Measurements from ENCODE around the gene ASCC3. TPM values are rescaled to one million over a fixed set of nuclear protein-coding genes. Genes with fewer than 3 reads are reported as not detected.

Gene ASCC3
- total and polyA plus RNA-seq, 2 donors, result 14.5 to 32.6 TPM

- DNase-seq (ENCODE audit: low read depth in 6 of 9, low spot score in 9 of 9), result no peak
- H3K36me3 ChIP-seq (ENCODE audit: control insufficient read depth in 2 of 2, insufficient read depth in 2 of 2, low read length in 1 of 2), result no peaks in the 10 kb centered on the region
- H3K27me3 ChIP-seq (ENCODE audit: control insufficient read depth in 2 of 2, insufficient read depth in 1 of 2, low read length in 1 of 2), result no peaks in the 10 kb centered on the region
- H3K27ac ChIP-seq (ENCODE audit: low read depth in 1 of 2, low read length in 1 of 2), result no peak overlapping the region
- H3K9me3 ChIP-seq (ENCODE audit: control insufficient read depth in 2 of 2, insufficient read depth in 1 of 2, low read length in 1 of 2), result no peaks in the 10 kb centered on the region
- H3K4me3 ChIP-seq (ENCODE audit: low read length in 2 of 2), result no peak overlapping the region
- no peaks in the 10 kb centered on the region for H3K4me1 ChIP-seq (ENCODE audit: control insufficient read depth in 2 of 2, insufficient read depth in 2 of 2, low read length in 2 of 2)
- WGBS, result 97% methylated on average over 1 of the region's 1 CpG
Observed at GRCh38 chr6:100678027-100678426, 203.1 kb downstream of the ASCC3 start.

GRCh38 chr6:100677240-100677639 is 203.9 kb downstream of the ASCC3 start:
- Histone ChIP-seq H3K27me3 (ENCODE audit: control insufficient read depth in 2 of 2, insufficient read depth in 1 of 2, low read length in 1 of 2) (no peaks in the 10 kb centered on the region), H3K36me3 (ENCODE audit: control insufficient read depth in 2 of 2, insufficient read depth in 2 of 2, low read length in 1 of 2) (no peaks in the 10 kb centered on the region), H3K27ac (ENCODE audit: low read depth in 1 of 2, low read length in 1 of 2) (no peak overlapping the region), H3K4me1 (ENCODE audit: control insufficient read depth in 2 of 2, insufficient read depth in 2 of 2, low read length in 2 of 2) (no peaks in the 10 kb centered on the region), H3K4me3 (ENCODE audit: low read length in 2 of 2) (no peak overlapping the region), H3K9me3 (ENCODE audit: control insufficient read depth in 2 of 2, insufficient read depth in 1 of 2, low read length in 1 of 2) (no peaks in the 10 kb centered on the region)
- 97% methylated on average over 1 of the region's 1 CpG for WGBS
- DNase-seq (ENCODE audit: low read depth in 6 of 9, low spot score in 9 of 9), result no peak

- WGBS, result 97% methylated on average over 2 of the region's 2 CpGs
- no peak overlapping the region for H3K27ac ChIP-seq (ENCODE audit: low read depth in 1 of 2, low read length in 1 of 2)
- H3K27me3 ChIP-seq (ENCODE audit: control insufficient read depth in 2 of 2, insufficient read depth in 1 of 2, low read length in 1 of 2), result no peaks in the 10 kb centered on the region
- no peaks in the 10 kb centered on the region for H3K36me3 ChIP-seq (ENCODE audit: control insufficient read depth in 2 of 2, insufficient read depth in 2 of 2, low read length in 1 of 2)
- no peak overlapping the region for H3K4me3 ChIP-seq (ENCODE audit: low read length in 2 of 2)
- H3K4me1 ChIP-seq (ENCODE audit: control insufficient read depth in 2 of 2, insufficient read depth in 2 of 2, low read length in 2 of 2), result no peaks in the 10 kb centered on the region
- no peaks in the 10 kb centered on the region for H3K9me3 ChIP-seq (ENCODE audit: control insufficient read depth in 2 of 2, insufficient read depth in 1 of 2, low read length in 1 of 2)
- no peak for DNase-seq (ENCODE audit: low read depth in 6 of 9, low spot score in 9 of 9)
Observed at GRCh38 chr6:100673641-100674040, 207.5 kb downstream of the ASCC3 start.

GRCh38 chr6:100671740-100672139 is 209.4 kb downstream of the ASCC3 start:
- Histone ChIP-seq H3K9me3 (ENCODE audit: control insufficient read depth in 2 of 2, insufficient read depth in 1 of 2, low read length in 1 of 2) (no peaks in the 10 kb centered on the region), H3K4me3 (ENCODE audit: low read length in 2 of 2) (no peak overlapping the region), H3K27me3 (ENCODE audit: control insufficient read depth in 2 of 2, insufficient read depth in 1 of 2, low read length in 1 of 2) (no peaks in the 10 kb centered on the region), H3K27ac (ENCODE audit: low read depth in 1 of 2, low read length in 1 of 2) (no peak overlapping the region), H3K4me1 (ENCODE audit: control insufficient read depth in 2 of 2, insufficient read depth in 2 of 2, low read length in 2 of 2) (no peaks in the 10 kb centered on the region), H3K36me3 (ENCODE audit: control insufficient read depth in 2 of 2, insufficient read depth in 2 of 2, low read length in 1 of 2) (no peaks in the 10 kb centered on the region)
- DNase-seq (ENCODE audit: low read depth in 6 of 9, low spot score in 9 of 9), result no peak

GRCh38 chr6:100670056-100670455 is 211.1 kb downstream of the ASCC3 start:
- H3K4me1 ChIP-seq (ENCODE audit: control insufficient read depth in 2 of 2, insufficient read depth in 2 of 2, low read length in 2 of 2), result no peaks in the 10 kb centered on the region
- no peak for DNase-seq (ENCODE audit: low read depth in 6 of 9, low spot score in 9 of 9)
- H3K27ac ChIP-seq (ENCODE audit: low read depth in 1 of 2, low read length in 1 of 2), result no peak overlapping the region
- H3K9me3 ChIP-seq (ENCODE audit: control insufficient read depth in 2 of 2, insufficient read depth in 1 of 2, low read length in 1 of 2), result no peaks in the 10 kb centered on the region
- H3K27me3 ChIP-seq (ENCODE audit: control insufficient read depth in 2 of 2, insufficient read depth in 1 of 2, low read length in 1 of 2), result no peaks in the 10 kb centered on the region
- WGBS, result 99% methylated on average over 2 of the region's 2 CpGs
- no peak overlapping the region for H3K4me3 ChIP-seq (ENCODE audit: low read length in 2 of 2)
- no peaks in the 10 kb centered on the region for H3K36me3 ChIP-seq (ENCODE audit: control insufficient read depth in 2 of 2, insufficient read depth in 2 of 2, low read length in 1 of 2)

- no peaks in the 10 kb centered on the region for H3K27me3 ChIP-seq (ENCODE audit: control insufficient read depth in 2 of 2, insufficient read depth in 1 of 2, low read length in 1 of 2)
- no peaks in the 10 kb centered on the region for H3K9me3 ChIP-seq (ENCODE audit: control insufficient read depth in 2 of 2, insufficient read depth in 1 of 2, low read length in 1 of 2)
- no peaks in the 10 kb centered on the region for H3K4me1 ChIP-seq (ENCODE audit: control insufficient read depth in 2 of 2, insufficient read depth in 2 of 2, low read length in 2 of 2)
- H3K4me3 ChIP-seq (ENCODE audit: low read length in 2 of 2), result no peak overlapping the region
- no peak overlapping the region for H3K27ac ChIP-seq (ENCODE audit: low read depth in 1 of 2, low read length in 1 of 2)
- WGBS, result 0% methylated on average over 1 of the region's 1 CpG
- no peaks in the 10 kb centered on the region for H3K36me3 ChIP-seq (ENCODE audit: control insufficient read depth in 2 of 2, insufficient read depth in 2 of 2, low read length in 1 of 2)
- DNase-seq (ENCODE audit: low read depth in 6 of 9, low spot score in 9 of 9), result no peak
Observed at GRCh38 chr6:100665041-100665380, 216.1 kb downstream of the ASCC3 start.

GRCh38 chr6:100664274-100665040 is 216.7 kb downstream of the ASCC3 start:
- Histone ChIP-seq H3K27ac (ENCODE audit: low read depth in 1 of 2, low read length in 1 of 2) (no peak overlapping the region), H3K4me1 (ENCODE audit: control insufficient read depth in 2 of 2, insufficient read depth in 2 of 2, low read length in 2 of 2) (no peaks in the 10 kb centered on the region), H3K27me3 (ENCODE audit: control insufficient read depth in 2 of 2, insufficient read depth in 1 of 2, low read length in 1 of 2) (no peaks in the 10 kb centered on the region), H3K9me3 (ENCODE audit: control insufficient read depth in 2 of 2, insufficient read depth in 1 of 2, low read length in 1 of 2) (no peaks in the 10 kb centered on the region), H3K4me3 (ENCODE audit: low read length in 2 of 2) (no peak overlapping the region), H3K36me3 (ENCODE audit: control insufficient read depth in 2 of 2, insufficient read depth in 2 of 2, low read length in 1 of 2) (no peaks in the 10 kb centered on the region)
- DNase-seq (ENCODE audit: low read depth in 6 of 9, low spot score in 9 of 9), result peak in 6 of 9 donors; percentile 1 to 34 (median 10)

GRCh38 chr6:100663219-100663863 is 217.8 kb downstream of the ASCC3 start:
- H3K4me3 ChIP-seq (ENCODE audit: low read length in 2 of 2), result no peak overlapping the region
- H3K27ac ChIP-seq (ENCODE audit: low read depth in 1 of 2, low read length in 1 of 2), result no peak overlapping the region
- H3K36me3 ChIP-seq (ENCODE audit: control insufficient read depth in 2 of 2, insufficient read depth in 2 of 2, low read length in 1 of 2), result no peaks in the 10 kb centered on the region
- WGBS, result 97% methylated on average over 5 of the region's 5 CpGs
- H3K27me3 ChIP-seq (ENCODE audit: control insufficient read depth in 2 of 2, insufficient read depth in 1 of 2, low read length in 1 of 2), result no peaks in the 10 kb centered on the region
- H3K9me3 ChIP-seq (ENCODE audit: control insufficient read depth in 2 of 2, insufficient read depth in 1 of 2, low read length in 1 of 2), result no peaks in the 10 kb centered on the region
- DNase-seq (ENCODE audit: low read depth in 6 of 9, low spot score in 9 of 9), result no peak
- no peaks in the 10 kb centered on the region for H3K4me1 ChIP-seq (ENCODE audit: control insufficient read depth in 2 of 2, insufficient read depth in 2 of 2, low read length in 2 of 2)

- Histone ChIP-seq H3K4me3 (ENCODE audit: low read length in 2 of 2) (no peak overlapping the region), H3K4me1 (ENCODE audit: control insufficient read depth in 2 of 2, insufficient read depth in 2 of 2, low read length in 2 of 2) (no peaks in the 10 kb centered on the region), H3K9me3 (ENCODE audit: control insufficient read depth in 2 of 2, insufficient read depth in 1 of 2, low read length in 1 of 2) (no peaks in the 10 kb centered on the region), H3K27ac (ENCODE audit: low read depth in 1 of 2, low read length in 1 of 2) (no peak overlapping the region), H3K27me3 (ENCODE audit: control insufficient read depth in 2 of 2, insufficient read depth in 1 of 2, low read length in 1 of 2) (no peaks in the 10 kb centered on the region), H3K36me3 (ENCODE audit: control insufficient read depth in 2 of 2, insufficient read depth in 2 of 2, low read length in 1 of 2) (no peaks in the 10 kb centered on the region)
- 97% methylated on average over 6 of the region's 6 CpGs for WGBS
- no peak for DNase-seq (ENCODE audit: low read depth in 6 of 9, low spot score in 9 of 9)
Observed at GRCh38 chr6:100662264-100662663, 218.9 kb downstream of the ASCC3 start.

All from thymus (tissue), 11 donors.